H9 (cell line): ENCODE data around the gene ATP1A2. TPM values are rescaled to one million over a fixed set of nuclear protein-coding genes. Genes with fewer than 3 reads are reported as not detected.

Source experiments
- DNase-seq: peaks from one replicate; pipeline ENCODE4 v3.0.0-alpha.2; 2017
- H2AFZ ChIP-seq: one replicate; pipeline ENCODE4 v1.6.1; 2013; ENCODE audit warnings: mild to moderate bottlenecking, low read length, control low read depth, moderate library complexity
- H2AK5ac ChIP-seq: 2 replicates; pipeline ENCODE4 v1.6.1; 2013; ENCODE audit warnings: low read length, control low read depth, mixed read lengths; ENCODE audit not compliant: insufficient read length
- H2BK120ac ChIP-seq: one replicate; pipeline ENCODE4 v1.6.1; 2013; ENCODE audit warnings: low read depth, mild to moderate bottlenecking, low read length, control low read depth, inconsistent platforms; ENCODE audit not compliant: poor library complexity, severe bottlenecking
- H2BK12ac ChIP-seq: 2 replicates; pipeline ENCODE4 v1.6.1; 2013; ENCODE audit warnings: low read length, control low read depth, mixed read lengths, low read depth; ENCODE audit not compliant: insufficient read length
- H2BK15ac ChIP-seq: 2 replicates; pipeline ENCODE4 v1.6.1; 2013; ENCODE audit warnings: low read depth, low read length, control low read depth
- H2BK20ac ChIP-seq: one replicate; pipeline ENCODE4 v1.6.1; 2013; ENCODE audit warnings: low read depth, mild to moderate bottlenecking, low read length, control low read depth, inconsistent platforms; ENCODE audit not compliant: poor library complexity, severe bottlenecking
- H2BK5ac ChIP-seq: 2 replicates; pipeline ENCODE4 v1.6.1; 2013; ENCODE audit warnings: low read length, control low read depth, mixed read lengths; ENCODE audit not compliant: insufficient read length
- H3K14ac ChIP-seq: 2 replicates; pipeline ENCODE4 v1.6.1; 2013; ENCODE audit warnings: low read length, control low read depth; ENCODE audit not compliant: insufficient read depth
- H3K18ac ChIP-seq: 2 replicates; pipeline ENCODE4 v1.6.1; 2013; ENCODE audit warnings: low read depth, mild to moderate bottlenecking, mixed read lengths, low read length, control low read depth; ENCODE audit not compliant: insufficient read length
- H3K23ac ChIP-seq: 2 replicates; pipeline ENCODE4 v1.6.1; 2013; ENCODE audit warnings: low read length, control low read depth, mixed read lengths, low read depth; ENCODE audit not compliant: insufficient read length
- H3K23me2 ChIP-seq: 2 replicates; pipeline ENCODE4 v1.6.1; 2013; ENCODE audit warnings: low read depth, mild to moderate bottlenecking, mixed read lengths, low read length, control low read depth; ENCODE audit not compliant: insufficient read length, poor library complexity, severe bottlenecking
- H3K27ac ChIP-seq: 2 replicates; pipeline ENCODE4 v1.5.1; 2013; ENCODE audit warnings: low read length, control low read depth, mixed read lengths, low read depth; ENCODE audit not compliant: insufficient read length
- H3K27me3 ChIP-seq: 2 replicates; pipeline ENCODE4 v1.6.1; 2013; ENCODE audit warnings: low read length, control low read depth, inconsistent platforms; ENCODE audit not compliant: insufficient read depth
- H3K4ac ChIP-seq: 2 replicates; pipeline ENCODE4 v1.6.1; 2013; ENCODE audit warnings: low read depth, mild to moderate bottlenecking, control low read depth, inconsistent platforms, low read length, moderate library complexity
- H3K4me1 ChIP-seq: 2 replicates; pipeline ENCODE4 v1.6.1; 2013; ENCODE audit warnings: low read length, control low read depth, inconsistent platforms; ENCODE audit not compliant: insufficient read depth
- H3K4me2 ChIP-seq: 2 replicates; pipeline ENCODE4 v1.6.1; 2013; ENCODE audit warnings: low read length, control low read depth, mixed read lengths; ENCODE audit not compliant: insufficient read length, insufficient read depth
- H3K56ac ChIP-seq: 2 replicates; pipeline ENCODE4 v1.6.1; 2013; ENCODE audit warnings: low read depth, mild to moderate bottlenecking, mixed read lengths, low read length, control low read depth; ENCODE audit not compliant: insufficient read length
- H3K79me1 ChIP-seq: 2 replicates; pipeline ENCODE4 v1.6.1; 2013; ENCODE audit warnings: low read depth, mild to moderate bottlenecking, moderate library complexity, low read length, control low read depth, inconsistent platforms; ENCODE audit not compliant: insufficient read depth, poor library complexity, severe bottlenecking
- H3K79me2 ChIP-seq: 2 replicates; pipeline ENCODE4 v1.6.1; 2013; ENCODE audit warnings: low read length, control low read depth, inconsistent platforms; ENCODE audit not compliant: insufficient read depth
- H3K9ac ChIP-seq: 2 replicates; pipeline ENCODE4 v1.6.1; 2013; ENCODE audit warnings: low read length, control low read depth, mixed read lengths; ENCODE audit not compliant: insufficient read length; ENCODE audit errors: extremely low read depth
- H3K9me3 ChIP-seq: one replicate; pipeline ENCODE4 v1.6.1; 2013; ENCODE audit warnings: low read depth, low read length, inconsistent platforms; ENCODE audit not compliant: control insufficient read depth
- H3T11ph ChIP-seq: one replicate; pipeline ENCODE4 v1.6.1; 2013; ENCODE audit warnings: mild to moderate bottlenecking, low read length, control low read depth, inconsistent platforms
- H4K20me1 ChIP-seq: one replicate; pipeline ENCODE4 v1.6.1; 2013; ENCODE audit not compliant: control insufficient read depth, insufficient read length, insufficient read depth
- H4K5ac ChIP-seq: 2 replicates; pipeline ENCODE4 v1.6.1; 2013; ENCODE audit warnings: low read depth, mild to moderate bottlenecking, mixed read lengths, low read length, control low read depth; ENCODE audit not compliant: insufficient read length
- H4K8ac ChIP-seq: replicated peaks from 2 replicates; pipeline ENCODE4 v1.6.1; 2013; ENCODE audit warnings: low read length, control low read depth, mixed read lengths, low read depth; ENCODE audit not compliant: insufficient read length
- H4K91ac ChIP-seq: 2 replicates; pipeline ENCODE4 v1.6.1; 2013; ENCODE audit warnings: low read depth, mild to moderate bottlenecking, moderate library complexity, mixed read lengths, low read length, control low read depth; ENCODE audit not compliant: insufficient read length
- H3K27ac Mint-ChIP-seq, 3 experiments: 2 replicates in 2 of 3; 3 replicates in 1 of 3; pipeline ENCODE4 v1.8.0; 2020 to 2021; ENCODE audit warnings: mixed read lengths in 3 of 3, mild to moderate bottlenecking in 1 of 3, moderate library complexity in 1 of 3
- H3K27me3 Mint-ChIP-seq: 2 replicates; pipeline ENCODE4 v1.8.0; 2021; ENCODE audit warnings: low read depth, mild to moderate bottlenecking, moderate library complexity, mixed read lengths
- H3K36me3 Mint-ChIP-seq, 3 experiments: 2 replicates in 2 of 3; 3 replicates in 1 of 3; pipeline ENCODE4 v1.8.0; 2020 to 2021; ENCODE audit warnings: low read depth in 3 of 3, mixed read lengths in 3 of 3; ENCODE audit not compliant: insufficient read depth in 1 of 3
- H3K4me1 Mint-ChIP-seq, 2 experiments: 2 replicates each; pipeline ENCODE4 v1.8.0; 2020; ENCODE audit warnings: mixed read lengths in 2 of 2
- H3K4me3 Mint-ChIP-seq, 2 experiments: 2 replicates in 1 of 2; 3 replicates in 1 of 2; pipeline ENCODE4 v1.8.0; 2020 to 2021; ENCODE audit warnings: mild to moderate bottlenecking in 2 of 2, mixed read lengths in 2 of 2, moderate library complexity in 1 of 2
- H3K9me3 Mint-ChIP-seq, 2 experiments: 2 replicates in 1 of 2; 3 replicates in 1 of 2; pipeline ENCODE4 v1.8.0; 2020; ENCODE audit warnings: mild to moderate bottlenecking in 2 of 2, mixed read lengths in 2 of 2, moderate library complexity in 1 of 2
- WGBS: extraction: QIAGEN DNeasy Blood & Tissue Kit; methylation state at CpG from one replicate; pipeline ENCODE4 v1.1.7; 2013; ENCODE audit warnings: missing lambda C conversion rate, low lambda C conversion rate, mixed read lengths; ENCODE audit not compliant: insufficient read length; ENCODE audit errors: extremely low coverage; 5-methylcytosine and 5-hydroxymethylcytosine counted together
- total RNA-seq: library from RNA; stranded (reverse); gene quantifications from 2 replicates; pipeline ENCODE4 v1.2.1, GENCODE V29; 2021
- TF ChIP-seq, protein P1 (sequence below): fragments of 200-600 bp; sonication (generic); conservative IDR thresholded peaks from 3 replicates; pipeline ENCODE4 v1.8.0; 2021; ENCODE audit warnings: antibody characterized with exemption, mild to moderate bottlenecking

Gene ATP1A2
- total RNA-seq, 1 experiment from 2014 or later, result 3.0 TPM

DNA sequence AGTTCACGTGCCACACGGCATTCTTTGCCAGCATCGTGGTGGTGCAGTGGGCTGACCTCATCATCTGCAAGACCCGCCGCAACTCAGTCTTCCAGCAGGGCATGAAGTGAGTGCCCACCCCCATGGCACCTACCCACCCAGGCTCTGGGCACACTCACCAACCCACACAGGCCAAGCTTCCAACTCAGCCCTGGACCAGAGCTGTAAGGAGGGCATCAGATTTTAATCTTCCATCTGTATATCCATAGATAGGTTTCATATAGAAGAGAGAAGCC, 21.3 kb downstream of the ATP1A2 start:
- no peak overlapping the region for H2BK12ac ChIP-seq
- H3K23me2 ChIP-seq, result no peaks in the 10 kb centered on the region
- no peak overlapping the region for H3K14ac ChIP-seq
- no peak overlapping the region for H3K23ac ChIP-seq
- H4K20me1 ChIP-seq, result no peaks in the 10 kb centered on the region
- H4K91ac ChIP-seq, result no peak overlapping the region
- no peak overlapping the region for H4K5ac ChIP-seq
- peaks cover 0 to 6% of the 10 kb centered on the region in 2 experiments; a peak in 2 of 4 replicates for H3K4me1 Mint-ChIP-seq
- H2BK5ac ChIP-seq, result no peak overlapping the region
- H3K27ac ChIP-seq, result no peak overlapping the region
- no peak overlapping the region for H3K56ac ChIP-seq
- H2AFZ ChIP-seq, result no peak overlapping the region
- H2BK120ac ChIP-seq, result no peak overlapping the region
- H3K4me3 Mint-ChIP-seq, result no peak overlapping the region
- H3T11ph ChIP-seq, result no peak overlapping the region
- TF ChIP-seq, protein P1, sequence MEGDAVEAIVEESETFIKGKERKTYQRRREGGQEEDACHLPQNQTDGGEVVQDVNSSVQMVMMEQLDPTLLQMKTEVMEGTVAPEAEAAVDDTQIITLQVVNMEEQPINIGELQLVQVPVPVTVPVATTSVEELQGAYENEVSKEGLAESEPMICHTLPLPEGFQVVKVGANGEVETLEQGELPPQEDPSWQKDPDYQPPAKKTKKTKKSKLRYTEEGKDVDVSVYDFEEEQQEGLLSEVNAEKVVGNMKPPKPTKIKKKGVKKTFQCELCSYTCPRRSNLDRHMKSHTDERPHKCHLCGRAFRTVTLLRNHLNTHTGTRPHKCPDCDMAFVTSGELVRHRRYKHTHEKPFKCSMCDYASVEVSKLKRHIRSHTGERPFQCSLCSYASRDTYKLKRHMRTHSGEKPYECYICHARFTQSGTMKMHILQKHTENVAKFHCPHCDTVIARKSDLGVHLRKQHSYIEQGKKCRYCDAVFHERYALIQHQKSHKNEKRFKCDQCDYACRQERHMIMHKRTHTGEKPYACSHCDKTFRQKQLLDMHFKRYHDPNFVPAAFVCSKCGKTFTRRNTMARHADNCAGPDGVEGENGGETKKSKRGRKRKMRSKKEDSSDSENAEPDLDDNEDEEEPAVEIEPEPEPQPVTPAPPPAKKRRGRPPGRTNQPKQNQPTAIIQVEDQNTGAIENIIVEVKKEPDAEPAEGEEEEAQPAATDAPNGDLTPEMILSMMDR, result no peak
- H3K9me3 ChIP-seq, result no peaks in the 10 kb centered on the region
- H2BK20ac ChIP-seq, result no peak overlapping the region
- H3K9ac ChIP-seq, result no peak overlapping the region
- H3K79me2 ChIP-seq, result no peaks in the 10 kb centered on the region
- WGBS, result no CpG with 5 or more reads among the region's 5 CpGs
- H3K4ac ChIP-seq, result no peak overlapping the region
- 0 out of 2 replicates have a peak, but pooled peaks cover 1% of the 10 kb centered on the region for H3K4me1 ChIP-seq
- H2BK15ac ChIP-seq, result no peak overlapping the region
- H3K27ac Mint-ChIP-seq, result no peak overlapping the region; a peak in 1 of 7 replicates
- no peak for DNase-seq
- no peaks in the 10 kb centered on the region for H3K27me3 ChIP-seq
- H3K18ac ChIP-seq, result no peak overlapping the region
- H2AK5ac ChIP-seq, result no peak overlapping the region
- peaks cover 2% of the 10 kb centered on the region for H3K27me3 Mint-ChIP-seq
- H3K9me3 Mint-ChIP-seq, result no peaks in the 10 kb centered on the region
- no peak overlapping the region for H4K8ac ChIP-seq
- H3K79me1 ChIP-seq, result no peaks in the 10 kb centered on the region
- H3K36me3 Mint-ChIP-seq, result peaks cover 0 to 79% (median 71%) of the 10 kb centered on the region in 3 experiments; a peak in 6 of 7 replicates
- H3K4me2 ChIP-seq, result no peak overlapping the region
